ENCODE data around the gene DACT2. TPM values are rescaled to one million over a fixed set of nuclear protein-coding genes. Genes with fewer than 3 reads are reported as not detected.

DACT2 gene
- total RNA-seq, 1 donor from 2014 or later: 1.9 TPM

Other genes with a start within 250 kb of the DACT2 start
- gene FRMD1, start 240.6 kb downstream of the DACT2 start, total RNA-seq: 25.5 TPM
- gene SMOC2, start 121.4 kb upstream of the DACT2 start, total RNA-seq: 45.6 TPM

Measured in sciatic nerve (tissue), 1 donor.